ENCODE results near the gene NKX2-4. TPM values are rescaled to one million over a fixed set of nuclear protein-coding genes. Genes with fewer than 3 reads are reported as not detected.

Gene NKX2-4
- total RNA-seq, 1 experiment from 2014 or later = 0.15 TPM

DNA sequence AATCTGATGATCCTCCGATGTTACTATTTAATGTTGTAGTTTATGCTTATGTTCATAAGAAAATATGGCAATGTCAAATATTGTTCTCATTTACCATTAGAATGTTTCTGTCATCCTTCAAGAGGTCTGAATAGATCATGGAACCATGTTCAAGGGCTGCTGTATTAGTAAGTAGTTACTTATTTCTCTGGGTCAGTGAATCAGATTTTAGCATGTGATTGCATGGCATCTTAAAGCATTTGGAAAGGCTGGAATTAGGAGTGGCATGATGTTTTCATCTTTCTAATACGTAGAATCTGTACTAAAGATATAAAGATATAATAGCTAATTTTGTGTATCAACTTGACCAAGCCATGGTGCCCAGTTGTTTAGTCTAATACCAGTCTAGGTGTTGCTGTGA lies 40.5 kb upstream of the NKX2-4 start:
- H3K27ac Mint-ChIP-seq = no peak overlapping the region
- no peak overlapping the region for H3K4me3 Mint-ChIP-seq
- no peak overlapping the region for H2BK20ac ChIP-seq (ENCODE audit: low read depth, low read length, poor library complexity, severe bottlenecking)
- no peak overlapping the region for H3K27ac ChIP-seq (ENCODE audit: insufficient read length, low read depth, low read length)
- no peaks in the 10 kb centered on the region for H3K23me2 ChIP-seq (ENCODE audit: insufficient read length, low read depth, low read length, poor library complexity, severe bottlenecking)
- no peak overlapping the region for H3K14ac ChIP-seq (ENCODE audit: insufficient read depth, low read length)
- H3T11ph ChIP-seq (ENCODE audit: low read length) = no peak overlapping the region
- H3K27me3 Mint-ChIP-seq (ENCODE audit: low read depth) = peaks cover 7% of the 10 kb centered on the region
- peaks cover 6% of the 10 kb centered on the region in 2 experiments for H3K4me1 Mint-ChIP-seq
- no peaks in the 10 kb centered on the region for H3K9me3 Mint-ChIP-seq
- H3K79me1 ChIP-seq (ENCODE audit: insufficient read depth, low read depth, low read length, poor library complexity, severe bottlenecking) = no peaks in the 10 kb centered on the region
- WGBS (ENCODE audit: extremely low coverage, insufficient read length, low lambda C conversion rate) = no CpG with 5 or more reads among the region's 2 CpGs
- peaks cover 3% of the 10 kb centered on the region; the same call in 1 of the 2 replicates for H3K4me1 ChIP-seq (ENCODE audit: insufficient read depth, low read length)
- no peak overlapping the region for H3K4me2 ChIP-seq (ENCODE audit: insufficient read depth, insufficient read length, low read length)
- H3K18ac ChIP-seq (ENCODE audit: insufficient read length, low read depth, low read length) = no peak overlapping the region
- no peak overlapping the region for H3K4ac ChIP-seq (ENCODE audit: low read depth, low read length)
- no peak overlapping the region for H2AFZ ChIP-seq (ENCODE audit: low read length)
- H2AK5ac ChIP-seq (ENCODE audit: insufficient read length, low read length) = no peak overlapping the region
- H2BK15ac ChIP-seq (ENCODE audit: low read depth, low read length) = no peak overlapping the region
- no peak overlapping the region for H2BK5ac ChIP-seq (ENCODE audit: insufficient read length, low read length)
- no peaks in the 10 kb centered on the region for H3K36me3 Mint-ChIP-seq (ENCODE audit: insufficient read depth in 1 of 3, low read depth in 3 of 3)
- H3K23ac ChIP-seq (ENCODE audit: insufficient read length, low read depth, low read length) = no peak overlapping the region
- no peaks in the 10 kb centered on the region for H3K27me3 ChIP-seq (ENCODE audit: insufficient read depth, low read length)
- H3K56ac ChIP-seq (ENCODE audit: insufficient read length, low read depth, low read length) = no peak overlapping the region
- no peak overlapping the region for H4K8ac ChIP-seq (replicated peaks; ENCODE audit: insufficient read length, low read depth, low read length)
- no peak overlapping the region for H4K91ac ChIP-seq (ENCODE audit: insufficient read length, low read depth, low read length)
- TF ChIP-seq, protein P1, sequence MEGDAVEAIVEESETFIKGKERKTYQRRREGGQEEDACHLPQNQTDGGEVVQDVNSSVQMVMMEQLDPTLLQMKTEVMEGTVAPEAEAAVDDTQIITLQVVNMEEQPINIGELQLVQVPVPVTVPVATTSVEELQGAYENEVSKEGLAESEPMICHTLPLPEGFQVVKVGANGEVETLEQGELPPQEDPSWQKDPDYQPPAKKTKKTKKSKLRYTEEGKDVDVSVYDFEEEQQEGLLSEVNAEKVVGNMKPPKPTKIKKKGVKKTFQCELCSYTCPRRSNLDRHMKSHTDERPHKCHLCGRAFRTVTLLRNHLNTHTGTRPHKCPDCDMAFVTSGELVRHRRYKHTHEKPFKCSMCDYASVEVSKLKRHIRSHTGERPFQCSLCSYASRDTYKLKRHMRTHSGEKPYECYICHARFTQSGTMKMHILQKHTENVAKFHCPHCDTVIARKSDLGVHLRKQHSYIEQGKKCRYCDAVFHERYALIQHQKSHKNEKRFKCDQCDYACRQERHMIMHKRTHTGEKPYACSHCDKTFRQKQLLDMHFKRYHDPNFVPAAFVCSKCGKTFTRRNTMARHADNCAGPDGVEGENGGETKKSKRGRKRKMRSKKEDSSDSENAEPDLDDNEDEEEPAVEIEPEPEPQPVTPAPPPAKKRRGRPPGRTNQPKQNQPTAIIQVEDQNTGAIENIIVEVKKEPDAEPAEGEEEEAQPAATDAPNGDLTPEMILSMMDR (conservative IDR thresholded peaks at IDR 0.05) = no peak
- H4K20me1 ChIP-seq (ENCODE audit: control insufficient read depth, insufficient read depth, insufficient read length) = no peaks in the 10 kb centered on the region
- H3K79me2 ChIP-seq (ENCODE audit: insufficient read depth, low read length) = no peaks in the 10 kb centered on the region
- no peak for DNase-seq
- H2BK120ac ChIP-seq (ENCODE audit: low read depth, low read length, poor library complexity, severe bottlenecking) = no peak overlapping the region
- H3K9me3 ChIP-seq (ENCODE audit: control insufficient read depth, low read depth, low read length) = no peaks in the 10 kb centered on the region
- no peak overlapping the region for H2BK12ac ChIP-seq (ENCODE audit: insufficient read length, low read depth, low read length)
- no peak overlapping the region for H3K9ac ChIP-seq (ENCODE audit: extremely low read depth, insufficient read length, low read length)
- no peak overlapping the region for H4K5ac ChIP-seq (ENCODE audit: insufficient read length, low read depth, low read length)

Measured in H9 (cell line).